Activated CD8-positive, alpha-beta memory T cell treated with anti-CD3 and anti-CD28 coated beads, Interleukin-2, amount 50 U/mL, for 24 hours (primary cell): Measurements from ENCODE around the gene ECPAS.
"Not testable (repeated sequence)": the region's sequence is repeated elsewhere in the genome, so short reads cannot be mapped to it uniquely, and the experiment has no call there.

Source experiments
- DNase-seq: peaks from one replicate; pipeline ENCODE4 v3.0.0-alpha.2; 2020; ENCODE audit errors: extremely low read depth

Gene ECPAS

GRCh38 chr9:111348821-111349271, 135.3 kb downstream of the ECPAS start:
- DNase-seq = no peak

- DNase-seq = not testable (repeated sequence)
These were observed 149.8 kb downstream of the ECPAS start for GRCh38 chr9:111334318-111334863.

DNA sequence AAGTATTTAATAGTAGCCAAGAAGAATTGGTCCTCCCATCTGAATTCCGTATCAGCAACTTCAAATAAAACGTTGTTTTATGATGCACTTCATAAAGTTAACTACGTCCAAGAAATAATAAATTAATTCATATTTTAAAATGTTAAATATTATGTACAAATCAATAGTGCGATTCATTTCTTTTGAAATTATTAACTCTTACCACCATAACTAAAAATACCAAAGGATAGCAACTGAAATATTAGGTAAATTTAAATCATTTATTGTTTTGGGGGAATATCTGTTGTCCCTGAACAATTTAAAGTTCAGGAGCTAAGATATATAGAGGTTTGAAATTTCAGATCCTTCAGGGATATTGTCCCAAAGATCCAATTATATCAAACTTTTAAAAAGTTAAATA, 154.1 kb downstream of the ECPAS start, which contains the start of gene OR2K2:
Gene OR2K2, minus strand, starts transcription at position 101 of the 400 bp plus-strand sequence. CDS start 1,791 bp downstream, outside the sequence.
- no peak for DNase-seq

DNA sequence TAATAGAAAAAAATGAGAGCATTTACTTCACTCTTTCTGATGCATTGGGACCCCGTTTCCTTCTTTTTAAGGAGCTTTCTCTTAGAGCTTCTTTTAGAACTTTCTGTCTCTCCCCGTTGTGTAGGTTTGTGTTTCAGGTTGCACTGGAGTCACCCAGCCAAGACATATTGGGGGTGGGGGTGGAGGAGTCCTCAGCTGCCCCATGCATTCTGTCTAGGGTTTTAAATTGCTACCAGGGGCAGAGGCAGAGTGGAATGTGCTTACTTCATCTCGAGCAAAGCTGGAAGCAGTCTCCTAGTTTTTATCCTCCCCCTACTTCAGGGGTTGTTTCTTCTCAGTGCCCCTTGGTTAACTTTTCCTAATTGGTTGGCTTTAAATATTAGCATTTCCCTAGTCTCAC, 163.6 kb downstream of the ECPAS start:
- no peak for DNase-seq

DNA sequence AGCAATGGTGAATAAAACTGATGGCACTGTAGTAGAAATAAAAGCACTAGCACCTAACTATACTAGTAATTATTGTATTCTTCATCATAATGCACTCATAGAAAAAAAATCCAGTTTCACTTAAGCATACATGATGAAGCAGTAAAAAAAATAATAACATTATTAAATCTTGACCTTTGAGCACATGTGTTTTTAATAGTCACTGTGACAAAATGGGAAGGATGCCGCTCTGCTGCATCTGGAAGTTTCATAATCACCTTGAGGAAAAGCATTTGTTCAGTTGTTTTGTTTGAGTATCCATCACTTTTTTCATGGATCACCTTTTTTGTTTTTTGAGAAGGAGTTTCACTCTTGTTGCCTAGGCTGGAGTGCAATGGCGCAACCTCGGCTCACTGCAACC, 167.4 kb downstream of the ECPAS start:
- no peak for DNase-seq
